HepG2 (cell line): ENCODE data around the gene MUC13.

Experiments
- CTCF ChIP-seq: sonication (generic); formaldehyde crosslinking; IDR thresholded peaks from 2 replicates; pipeline ENCODE4 v1.5.0; 2020; ENCODE audit warnings: mild to moderate bottlenecking, missing genetic modification reagents, moderate library complexity
- FOXA1 ChIP-seq, 2 experiments: fragments of 450-650 bp in 1 of 2; sonication (generic) in 1 of 2; formaldehyde crosslinking in 1 of 2; IDR thresholded peaks; 2 replicates each; pipeline versions ENCODE4 v1.4.0 to v1.6.1; 2016 to 2020; ENCODE audit warnings: missing genetic modification reagents in 1 of 2
- KLF12 ChIP-seq: sonication (generic); formaldehyde crosslinking; IDR thresholded peaks from 2 replicates; pipeline ENCODE4 v1.4.0; 2020; ENCODE audit warnings: missing genetic modification reagents, borderline replicate concordance

- no peak for TF ChIP-seq CTCF (CRISPR knock-in tag)
- TF ChIP-seq KLF12 (CRISPR knock-in tag), result no peak
- TF ChIP-seq FOXA1 (IDR thresholded peaks at IDR 0.05), result no peak
- no peak for TF ChIP-seq FOXA1 (CRISPR knock-in tag; IDR thresholded peaks at IDR 0.05)
Observed at GRCh38 chr3:124937049-124937448, 2.5 kb upstream of the MUC13 start.
